Heart right ventricle (tissue), 16 donors: ENCODE results near the gene IRAG1. TPM values are rescaled to one million over a fixed set of nuclear protein-coding genes. Genes with fewer than 3 reads are reported as not detected.
A peak's percentile ranks its signal among the peaks of the same experiment; 100 is the strongest.

Experiments used
- ATAC-seq, 8 donors: fragments of 200-7000 bp; cut with Tn5 transposase; one replicate each; pipeline ENCODE4 v1.9.1; 2020; ENCODE audit warnings: mild to moderate bottlenecking in 8 of 8, moderate library complexity in 8 of 8, moderate number of reproducible peaks in 1 of 8
- DNase-seq, 2 donors: peaks; one replicate each; pipeline ENCODE4 v3.0.0-alpha.2; 2020
- H3K27ac ChIP-seq, 10 donors: fragments of 200-600 bp; sonication (generic) in 2 of 10; one replicate each; pipeline versions ENCODE4 v1.5.0 to v1.8.0; 2020 to 2022; ENCODE audit warnings: mild to moderate bottlenecking in 3 of 10
- H3K27me3 ChIP-seq, 7 donors: fragments of 200-600 bp; one replicate each; pipeline ENCODE4 v1.8.0; 2021 to 2022; ENCODE audit warnings: mild to moderate bottlenecking in 2 of 7
- H3K36me3 ChIP-seq, 9 donors: fragments of 200-600 bp; sonication (generic) in 1 of 9; one replicate each; pipeline versions ENCODE4 v1.5.0 to v1.8.0; 2020 to 2022; ENCODE audit warnings: mild to moderate bottlenecking in 2 of 9
- H3K4me1 ChIP-seq, 9 donors: fragments of 200-600 bp; sonication (generic) in 1 of 9; one replicate each; pipeline versions ENCODE4 v1.5.0 to v1.8.0; 2020 to 2022; ENCODE audit warnings: mild to moderate bottlenecking in 4 of 9
- H3K4me3 ChIP-seq, 10 donors: fragments of 200-600 bp; sonication (generic) in 2 of 10; one replicate each; pipeline versions ENCODE4 v1.5.0 to v1.8.0; 2020 to 2022; ENCODE audit warnings: mild to moderate bottlenecking in 7 of 10, moderate library complexity in 2 of 10
- H3K9me3 ChIP-seq, 11 donors: fragments of 200-600 bp in 10 of 11; sonication (generic) in 2 of 11; one replicate each; pipeline versions ENCODE4 v1.5.0 to v1.8.0; 2013 to 2022; ENCODE audit warnings: mild to moderate bottlenecking in 2 of 11, control low read depth in 1 of 11, moderate library complexity in 1 of 11
- WGBS, 2 donors: extraction: QIAGEN DNeasy Blood & Tissue Kit; methylation state at CpG; one replicate each; pipeline ENCODE4 v1.1.7; 2013; ENCODE audit warnings: inconsistent platforms in 1 of 2; 5-methylcytosine and 5-hydroxymethylcytosine counted together
- intact Hi-C, 10 donors: fragments of 100-400 bp; cut with DNase I; formaldehyde crosslinking; loops; one replicate each; pipeline versions ENCODE4 v1.11.1 to v1.14.2; 2022
- polyA plus RNA-seq, 2 donors: library from polyadenylated mRNA; stranded (reverse); fragments of 200-250 nt; gene quantifications; one replicate each; pipeline ENCODE4 v1.2.3, GENCODE V29; 2013
- total RNA-seq, 10 donors: library from RNA; stranded (reverse); fragmentation: NEBNext Ultra II Directional in 3 of 10; extraction: Animal tissue kit (Norgen Biotek cat#: 25700) in 3 of 10; gene quantifications; one replicate each; pipeline versions ENCODE4 v1.2.1 to v1.2.4, GENCODE V29; 2021 to 2023
- TF ChIP-seq, protein P1 (sequence below), 9 donors: fragments of 200-600 bp; sonication (generic) in 2 of 9; IDR thresholded peaks; one replicate each; pipeline versions ENCODE4 v1.5.0 to v1.8.0; 2021 to 2022; ENCODE audit warnings: antibody characterized with exemption in 9 of 9, mild to moderate bottlenecking in 5 of 9, moderate library complexity in 1 of 9
- donor health status: Arrhythmogenic right ventricular cardiomyopathy.
- donor health status: ischemic (EF 13 %, LVEDD 7.1; RV severe dilation, severe dysfunction).
- donor health status: healthy with polysubstance abuse.
- donor health status: DM: no; HTN: yes; CAD: no.
- donor health status: DM: no; HTN: no; CAD: no.
- donor health status: ischemic (EF 25% LVEDD 6.9; RV normal size, moderate dysfunction).
- donor health status: ischemic (EF 25% LVEDD 5.7; RV mildly dilated, moderate dysfunction).
- donor health status: healthy.
- donor health status: DM: yes; HTN: yes; CAD: no.
- donor health status: Ischemic cardiomyopathy.
- donor health status: ischemic (EF 35%, LVEDD 5.7; RV mildly dilated, moderate dysfunction).
- donor health status: nonischemic (EF 11% LVEDD 7.7; RV severe dilation, severe dysfunction).
- donor health status: DM: yes; HTN: yes; CAD: no.
- donor health status: PGD.
- donor health status: ischemic (EF 29% LVEDD 5.4; RV normal size, mild dysfunction).
- donor health status: nonischemic (EF 23%, LVEDD 6.1; RV moderate dilation, normal function).

The IRAG1 gene
- total and polyA plus RNA-seq, 12 donors = 2.5 to 8.3 (median 5.0) TPM

DNA sequence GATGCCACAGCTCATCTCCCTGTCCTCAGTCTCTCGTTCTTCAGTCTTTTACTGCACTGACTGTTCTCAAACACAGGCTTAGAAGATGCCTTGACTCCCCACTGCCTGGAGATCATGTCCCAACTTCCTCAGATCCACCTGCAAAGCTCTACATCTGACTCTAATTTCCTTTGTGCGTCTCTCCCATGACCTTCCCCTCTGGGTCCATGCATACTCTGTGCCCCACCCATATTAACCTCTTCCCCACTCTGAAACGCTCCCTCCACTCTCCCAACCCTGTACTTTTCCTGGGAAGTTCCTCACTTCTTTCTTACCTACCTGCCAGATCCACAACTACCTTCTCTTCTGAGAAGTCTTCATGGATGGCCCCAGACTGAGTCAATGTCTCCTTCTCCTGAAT is 16.6 kb downstream of the IRAG1 start:
- no peaks in the 10 kb centered on the region for H3K27me3 ChIP-seq
- no peaks in the 10 kb centered on the region for H3K9me3 ChIP-seq
- WGBS, 2 donors = 79 to 82% methylated on average over 3 of the region's 3 CpGs
- no peak for DNase-seq
- peaks cover 5 to 36% (median 21%) of the 10 kb centered on the region in 9 donors for H3K4me1 ChIP-seq
- intact Hi-C loops = no loop called here
- no peak overlapping the region for H3K27ac ChIP-seq
- no peak overlapping the region for H3K4me3 ChIP-seq
- no peak for ATAC-seq
- H3K36me3 ChIP-seq = no peaks in the 10 kb centered on the region
- TF ChIP-seq, protein P1, sequence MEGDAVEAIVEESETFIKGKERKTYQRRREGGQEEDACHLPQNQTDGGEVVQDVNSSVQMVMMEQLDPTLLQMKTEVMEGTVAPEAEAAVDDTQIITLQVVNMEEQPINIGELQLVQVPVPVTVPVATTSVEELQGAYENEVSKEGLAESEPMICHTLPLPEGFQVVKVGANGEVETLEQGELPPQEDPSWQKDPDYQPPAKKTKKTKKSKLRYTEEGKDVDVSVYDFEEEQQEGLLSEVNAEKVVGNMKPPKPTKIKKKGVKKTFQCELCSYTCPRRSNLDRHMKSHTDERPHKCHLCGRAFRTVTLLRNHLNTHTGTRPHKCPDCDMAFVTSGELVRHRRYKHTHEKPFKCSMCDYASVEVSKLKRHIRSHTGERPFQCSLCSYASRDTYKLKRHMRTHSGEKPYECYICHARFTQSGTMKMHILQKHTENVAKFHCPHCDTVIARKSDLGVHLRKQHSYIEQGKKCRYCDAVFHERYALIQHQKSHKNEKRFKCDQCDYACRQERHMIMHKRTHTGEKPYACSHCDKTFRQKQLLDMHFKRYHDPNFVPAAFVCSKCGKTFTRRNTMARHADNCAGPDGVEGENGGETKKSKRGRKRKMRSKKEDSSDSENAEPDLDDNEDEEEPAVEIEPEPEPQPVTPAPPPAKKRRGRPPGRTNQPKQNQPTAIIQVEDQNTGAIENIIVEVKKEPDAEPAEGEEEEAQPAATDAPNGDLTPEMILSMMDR (IDR thresholded peaks at IDR 0.05) = no peak

DNA sequence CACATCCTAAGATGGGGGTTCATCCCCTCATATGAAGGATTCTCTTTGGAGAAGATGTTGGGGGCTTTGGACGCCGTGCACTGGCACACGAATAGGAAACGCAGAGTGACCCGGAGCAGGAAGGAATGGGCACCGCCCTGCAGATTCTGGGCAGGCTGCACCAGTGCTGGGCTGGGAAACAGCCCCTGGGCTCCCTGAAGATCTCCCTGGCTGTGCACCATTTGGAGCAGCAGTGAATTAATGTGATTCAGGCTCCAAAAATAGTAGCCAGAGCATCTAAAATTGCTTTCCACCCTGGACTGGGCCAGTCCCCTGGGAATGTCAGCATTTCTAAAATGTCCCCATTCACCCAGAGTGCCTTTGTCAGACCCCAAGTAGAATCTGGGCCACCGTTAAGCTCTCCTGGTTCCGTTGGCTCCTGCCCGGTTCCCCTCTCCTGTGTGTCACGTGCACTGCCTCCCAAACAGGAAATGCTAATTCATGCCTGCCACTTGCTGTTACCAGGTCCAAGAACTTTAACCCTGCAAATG is 18.6 kb downstream of the IRAG1 start:
- Histone ChIP-seq H3K36me3 (no peaks in the 10 kb centered on the region), H3K4me1 (peaks cover 5 to 37% (median 23%) of the 10 kb centered on the region in 9 donors), H3K27ac (peak overlapping the region; percentile 37 to 82 (median 72)), H3K4me3 (peak overlapping the region in 7 of 10 donors; percentile 4 to 44 (median 38)), H3K27me3 (no peaks in the 10 kb centered on the region), H3K9me3 (no peaks in the 10 kb centered on the region)
- peak; percentile 79 to 94 (median 91) for ATAC-seq
- intact Hi-C loops = no loop called here
- 10 to 19% methylated on average over 10 of the region's 10 CpGs for WGBS, 2 donors
- DNase-seq = peak; percentile 34 to 62
- TF ChIP-seq, protein P1 (IDR thresholded peaks at IDR 0.05) = no peak

DNA sequence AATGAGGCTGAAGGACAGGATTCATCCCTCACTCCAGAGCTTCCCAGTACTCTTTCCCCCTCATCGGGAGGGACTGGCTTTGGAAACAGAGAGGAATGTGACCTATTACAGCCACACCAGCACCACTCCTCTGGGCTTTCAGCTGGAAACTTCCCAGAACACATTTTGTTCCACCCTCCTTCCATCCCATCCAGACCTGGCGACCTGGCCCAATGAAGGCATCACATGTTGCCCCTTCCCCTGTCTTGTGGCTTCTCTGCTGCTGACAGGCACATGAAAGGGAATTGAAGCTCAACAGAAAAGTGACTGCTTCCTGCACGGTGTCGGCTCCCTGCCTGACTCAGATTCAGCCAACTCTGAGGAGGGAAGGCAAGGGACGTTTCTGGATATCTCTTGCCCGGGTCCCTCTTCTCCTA is 19.1 kb downstream of the IRAG1 start:
- ATAC-seq = peak; percentile 55 to 70 (median 64)
- no peaks in the 10 kb centered on the region for H3K36me3 ChIP-seq
- intact Hi-C loops = no loop called here
- H3K27me3 ChIP-seq = no peaks in the 10 kb centered on the region
- H3K4me1 ChIP-seq = peaks cover 5 to 42% (median 28%) of the 10 kb centered on the region in 9 donors
- 10 to 11% methylated on average over 6 of the region's 6 CpGs for WGBS, 2 donors
- H3K27ac ChIP-seq = peak overlapping the region in 9 of 10 donors; percentile 59 to 82 (median 73)
- peak overlapping the region in 7 of 10 donors; percentile 4 to 44 (median 38) for H3K4me3 ChIP-seq
- H3K9me3 ChIP-seq = no peaks in the 10 kb centered on the region
- no peak for DNase-seq
- TF ChIP-seq, protein P1 (IDR thresholded peaks at IDR 0.05) = no peak

DNA sequence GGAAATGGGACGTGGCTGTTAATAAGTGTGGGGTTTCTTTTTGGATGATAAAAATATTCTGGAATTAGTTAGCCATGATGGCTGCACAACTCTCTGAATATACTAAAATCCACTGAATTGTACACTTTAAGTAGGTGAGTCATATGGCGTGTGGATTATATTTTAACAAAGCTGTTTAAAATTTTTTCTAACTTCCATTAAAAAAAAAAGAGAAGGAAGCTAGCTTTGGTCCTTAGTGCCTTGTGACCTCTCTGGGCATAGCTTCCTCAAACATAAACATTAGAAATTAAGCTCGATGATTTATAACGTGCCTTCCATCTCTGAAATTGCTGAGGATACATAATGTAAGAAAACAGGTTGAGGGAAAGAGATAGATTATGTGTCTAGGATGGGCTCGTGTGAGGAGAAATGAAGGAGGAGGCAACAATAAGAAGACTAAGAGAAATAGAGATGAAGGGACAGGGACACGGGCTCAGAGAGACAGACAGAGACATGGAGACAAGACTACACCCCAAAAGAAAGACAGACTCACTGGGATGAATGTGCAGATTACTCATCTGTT is 20.0 kb downstream of the IRAG1 start:
- no peaks in the 10 kb centered on the region for H3K9me3 ChIP-seq
- peaks cover 5 to 50% (median 37%) of the 10 kb centered on the region in 9 donors for H3K4me1 ChIP-seq
- ATAC-seq (no peak), DNase-seq (no peak)
- H3K36me3 ChIP-seq = no peaks in the 10 kb centered on the region
- intact Hi-C loops = no loop called here
- 76 to 78% methylated on average over 6 of the region's 6 CpGs for WGBS, 2 donors
- TF ChIP-seq, protein P1 (IDR thresholded peaks at IDR 0.05) = no peak
- no peak overlapping the region for H3K4me3 ChIP-seq
- peak overlapping the region in 6 of 10 donors; percentile 59 to 82 (median 72) for H3K27ac ChIP-seq
- no peaks in the 10 kb centered on the region for H3K27me3 ChIP-seq
